Suprapubic skin (tissue), 4 donors: Measurements from ENCODE around the gene PAX7.

Experiments used
- POLR2A ChIP-seq, 2 donors: fragments of 450-650 bp; IDR thresholded peaks; one replicate each; pipeline ENCODE4 v1.6.1; 2017; ENCODE audit warnings: antibody characterized with exemption in 2 of 2, mild to moderate bottlenecking in 2 of 2, moderate library complexity in 2 of 2
- POLR2AphosphoS5 ChIP-seq, 3 donors: sonication (generic); formaldehyde crosslinking; IDR thresholded peaks; one replicate each; pipeline ENCODE4 v1.6.1; 2017; ENCODE audit warnings: antibody characterized with exemption in 3 of 3
- TF ChIP-seq, protein P1 (sequence below), 2 donors: fragments of 200-600 bp in 1 of 2; fragments of 450-650 bp in 1 of 2; sonication (generic) in 1 of 2; IDR thresholded peaks; one replicate each; pipeline ENCODE4 v1.5.1; 2016 to 2019; ENCODE audit warnings: antibody characterized with exemption in 2 of 2, mild to moderate bottlenecking in 1 of 2, moderate library complexity in 1 of 2

DNA sequence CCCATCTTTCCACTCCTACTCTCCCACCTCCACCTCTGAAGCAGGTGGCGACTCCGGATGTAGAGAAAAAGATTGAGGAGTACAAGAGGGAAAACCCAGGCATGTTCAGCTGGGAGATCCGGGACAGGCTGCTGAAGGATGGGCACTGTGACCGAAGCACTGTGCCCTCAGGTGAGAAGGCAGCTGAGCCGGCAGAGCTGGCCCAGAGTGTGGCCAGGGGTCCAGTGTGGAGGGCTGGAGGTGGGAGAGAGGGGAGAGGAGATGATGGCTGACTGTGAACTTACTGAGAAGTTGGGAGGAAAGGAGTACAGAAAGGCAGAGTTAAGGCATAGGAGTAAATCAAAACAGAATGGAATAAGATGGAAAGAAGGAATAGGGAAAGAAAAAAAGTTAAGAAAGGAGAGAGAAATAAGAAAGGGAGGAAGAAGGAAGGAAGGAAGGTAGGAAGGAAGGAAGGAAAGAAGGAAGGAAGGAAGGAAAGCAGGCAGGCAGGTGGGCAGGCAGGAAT, 4.5 kb downstream of the PAX7 start:
- TF ChIP-seq, protein P1, sequence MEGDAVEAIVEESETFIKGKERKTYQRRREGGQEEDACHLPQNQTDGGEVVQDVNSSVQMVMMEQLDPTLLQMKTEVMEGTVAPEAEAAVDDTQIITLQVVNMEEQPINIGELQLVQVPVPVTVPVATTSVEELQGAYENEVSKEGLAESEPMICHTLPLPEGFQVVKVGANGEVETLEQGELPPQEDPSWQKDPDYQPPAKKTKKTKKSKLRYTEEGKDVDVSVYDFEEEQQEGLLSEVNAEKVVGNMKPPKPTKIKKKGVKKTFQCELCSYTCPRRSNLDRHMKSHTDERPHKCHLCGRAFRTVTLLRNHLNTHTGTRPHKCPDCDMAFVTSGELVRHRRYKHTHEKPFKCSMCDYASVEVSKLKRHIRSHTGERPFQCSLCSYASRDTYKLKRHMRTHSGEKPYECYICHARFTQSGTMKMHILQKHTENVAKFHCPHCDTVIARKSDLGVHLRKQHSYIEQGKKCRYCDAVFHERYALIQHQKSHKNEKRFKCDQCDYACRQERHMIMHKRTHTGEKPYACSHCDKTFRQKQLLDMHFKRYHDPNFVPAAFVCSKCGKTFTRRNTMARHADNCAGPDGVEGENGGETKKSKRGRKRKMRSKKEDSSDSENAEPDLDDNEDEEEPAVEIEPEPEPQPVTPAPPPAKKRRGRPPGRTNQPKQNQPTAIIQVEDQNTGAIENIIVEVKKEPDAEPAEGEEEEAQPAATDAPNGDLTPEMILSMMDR (IDR thresholded peaks at IDR 0.05): no peak
- no peak for TF ChIP-seq POLR2AphosphoS5 (IDR thresholded peaks at IDR 0.05)
- TF ChIP-seq POLR2A (IDR thresholded peaks at IDR 0.05): no peak
